Fibroblast of villous mesenchyme (primary cell): ENCODE measurements around the gene PDE4D. TPM values are rescaled to one million over a fixed set of nuclear protein-coding genes. Genes with fewer than 3 reads are reported as not detected.

Experiments used
- DNase-seq: peaks from one replicate; pipeline ENCODE4 v3.0.0-alpha.2; 2010; ENCODE audit warnings: low read depth
- H3K4me3 ChIP-seq: 2 replicates; pipeline ENCODE4 v1.5.1; 2011; ENCODE audit warnings: low read depth, mild to moderate bottlenecking, low read length
- total RNA-seq: library from RNA; depleted of rRNA; stranded (reverse); fragments of >200 nt; gene quantifications from 2 replicates; pipeline ENCODE4 v1.2.3, GENCODE V29; 2012
- TF ChIP-seq, protein P1 (sequence below): IDR thresholded peaks from 2 replicates; pipeline ENCODE4 v1.5.1; 2012; ENCODE audit warnings: low read depth, mild to moderate bottlenecking, low read length; ENCODE audit not compliant: insufficient read depth

Gene PDE4D
- total RNA-seq, 1 donor, result 6.0 TPM

GRCh38 chr5:59275510-59276324 is 617.8 kb downstream of the PDE4D start:
- DNase-seq, result peak; percentile 62
- peak overlapping the region; percentile 41 for H3K4me3 ChIP-seq
- TF ChIP-seq, protein P1, sequence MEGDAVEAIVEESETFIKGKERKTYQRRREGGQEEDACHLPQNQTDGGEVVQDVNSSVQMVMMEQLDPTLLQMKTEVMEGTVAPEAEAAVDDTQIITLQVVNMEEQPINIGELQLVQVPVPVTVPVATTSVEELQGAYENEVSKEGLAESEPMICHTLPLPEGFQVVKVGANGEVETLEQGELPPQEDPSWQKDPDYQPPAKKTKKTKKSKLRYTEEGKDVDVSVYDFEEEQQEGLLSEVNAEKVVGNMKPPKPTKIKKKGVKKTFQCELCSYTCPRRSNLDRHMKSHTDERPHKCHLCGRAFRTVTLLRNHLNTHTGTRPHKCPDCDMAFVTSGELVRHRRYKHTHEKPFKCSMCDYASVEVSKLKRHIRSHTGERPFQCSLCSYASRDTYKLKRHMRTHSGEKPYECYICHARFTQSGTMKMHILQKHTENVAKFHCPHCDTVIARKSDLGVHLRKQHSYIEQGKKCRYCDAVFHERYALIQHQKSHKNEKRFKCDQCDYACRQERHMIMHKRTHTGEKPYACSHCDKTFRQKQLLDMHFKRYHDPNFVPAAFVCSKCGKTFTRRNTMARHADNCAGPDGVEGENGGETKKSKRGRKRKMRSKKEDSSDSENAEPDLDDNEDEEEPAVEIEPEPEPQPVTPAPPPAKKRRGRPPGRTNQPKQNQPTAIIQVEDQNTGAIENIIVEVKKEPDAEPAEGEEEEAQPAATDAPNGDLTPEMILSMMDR, result no peak

DNA sequence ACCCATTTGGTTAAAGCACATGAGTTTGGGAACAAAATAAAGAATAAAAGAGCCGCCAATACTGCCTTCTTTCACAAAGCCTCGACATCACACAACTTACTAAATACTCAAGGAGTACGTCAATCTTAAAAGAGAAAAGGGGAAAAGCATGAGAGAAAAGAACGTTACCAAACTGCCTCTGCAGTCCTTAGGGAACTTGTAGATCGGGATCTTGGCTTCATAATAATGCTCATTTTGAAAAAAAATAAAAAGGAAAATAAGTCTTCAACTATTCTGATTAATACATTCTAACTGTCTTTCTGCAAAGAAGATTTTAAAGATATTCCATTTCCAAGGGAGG is 618.4 kb downstream of the PDE4D start:
- TF ChIP-seq, protein P1, result no peak
- DNase-seq, result no peak
- peak overlapping the region; percentile 41 for H3K4me3 ChIP-seq

- TF ChIP-seq, protein P1, result no peak
- no peak overlapping the region for H3K4me3 ChIP-seq
- DNase-seq, result no peak
These were observed 619.4 kb downstream of the PDE4D start for GRCh38 chr5:59274106-59274636.

- DNase-seq, result no peak
- TF ChIP-seq, protein P1, result no peak
- no peak overlapping the region for H3K4me3 ChIP-seq
These were observed 620.6 kb downstream of the PDE4D start for GRCh38 chr5:59272809-59273427.

- DNase-seq, result no peak
- TF ChIP-seq, protein P1, result no peak
- H3K4me3 ChIP-seq, result no peak overlapping the region
These were observed 624.6 kb downstream of the PDE4D start for GRCh38 chr5:59268756-59269415.

- DNase-seq, result no peak
- H3K4me3 ChIP-seq, result no peak overlapping the region
- TF ChIP-seq, protein P1, result no peak
These were observed 626.5 kb downstream of the PDE4D start for GRCh38 chr5:59267033-59267432.
